H1 (cell line): ENCODE data around the gene DPP10. TPM values are rescaled to one million over a fixed set of nuclear protein-coding genes. Genes with fewer than 3 reads are reported as not detected.

Experiments
- CTCF ChIA-PET: fragments of 300-600 bp; sonication (Branson Sonifier 250); formaldehyde crosslinking; loops from one replicate; lab custom pipeline; 2021; ENCODE audit not compliant: partially characterized antibody; lab: Charles Lee
- POLR2A ChIA-PET: fragments of 300-600 bp; sonication (Branson Sonifier 250); formaldehyde crosslinking; loops from one replicate; lab custom pipeline; 2021; ENCODE audit warnings: inconsistent platforms; ENCODE audit not compliant: partially characterized antibody; lab: Charles Lee
- DNase-seq, 2 experiments: peaks; one replicate each; pipeline versions ENCODE4 v3.0.0 to v3.0.0-alpha.2; 2010 to 2022; ENCODE audit warnings: low spot score in 2 of 2, low read depth in 1 of 2, mixed read lengths in 1 of 2
- FAIRE-seq: peaks from 2 replicates; lab custom pipeline; 2011; peaks lifted over from hg19 to GRCh38; lab: Jason Lieb, UNC
- H2AFZ ChIP-seq: 2 replicates; pipeline ENCODE4 v1.8.1; 2012; ENCODE audit warnings: low read length, inconsistent platforms
- H2AK5ac ChIP-seq: 2 replicates; pipeline ENCODE4 v1.6.1; 2013; ENCODE audit warnings: low read depth, low read length
- H2BK120ac ChIP-seq: replicated peaks from 2 replicates; pipeline ENCODE3; 2013; ENCODE audit warnings: low read depth, low read length, inconsistent platforms
- H2BK12ac ChIP-seq: 2 replicates; pipeline ENCODE4 v1.6.1; 2013; ENCODE audit warnings: low read depth, low read length
- H2BK15ac ChIP-seq: 2 replicates; pipeline ENCODE4 v1.6.1; 2013; ENCODE audit warnings: low read length
- H2BK20ac ChIP-seq: 2 replicates; pipeline ENCODE4 v1.6.1; 2013; ENCODE audit warnings: low read length
- H2BK5ac ChIP-seq: 2 replicates; pipeline ENCODE4 v1.6.1; 2013; ENCODE audit warnings: low read depth, low read length
- H3K14ac ChIP-seq: 2 replicates; pipeline ENCODE4 v1.6.1; 2013; ENCODE audit warnings: inconsistent platforms; ENCODE audit not compliant: insufficient read length
- H3K18ac ChIP-seq: 2 replicates; pipeline ENCODE4 v1.6.1; 2013; ENCODE audit warnings: low read length; ENCODE audit errors: extremely low read depth
- H3K23ac ChIP-seq: 2 replicates; pipeline ENCODE4 v1.6.1; 2013; ENCODE audit warnings: inconsistent platforms; ENCODE audit not compliant: insufficient read length
- H3K23me2 ChIP-seq: 2 replicates; pipeline ENCODE4 v1.6.1; 2013; ENCODE audit warnings: low read depth, low read length
- H3K27ac ChIP-seq: 2 replicates; pipeline ENCODE4 v1.6.1; 2011; ENCODE audit warnings: low read depth, low read length, inconsistent platforms
- H3K27me3 ChIP-seq, 4 experiments: replicated peaks in 1 of 4; 1 replicate in 1 of 4; 2 replicates in 3 of 4; pipeline versions ENCODE4 v1.6.1 to v1.8.1; 2011 to 2013; ENCODE audit warnings: low read length in 3 of 4, mild to moderate bottlenecking in 3 of 4, inconsistent platforms in 2 of 4, mixed read lengths in 2 of 4, moderate library complexity in 1 of 4; ENCODE audit not compliant: control insufficient read depth in 3 of 4, insufficient read depth in 3 of 4; ENCODE audit errors: extremely low read depth in 1 of 4
- H3K36me3 ChIP-seq, 4 experiments: 2 replicates each; pipeline versions ENCODE4 v1.6.1 to v1.8.1; 2011 to 2013; ENCODE audit warnings: mild to moderate bottlenecking in 4 of 4, low read length in 3 of 4, moderate library complexity in 2 of 4, control low read depth in 1 of 4, inconsistent platforms in 1 of 4; ENCODE audit not compliant: insufficient read depth in 4 of 4, control insufficient read depth in 2 of 4
- H3K4ac ChIP-seq: replicated peaks from 2 replicates; pipeline ENCODE3; 2013; ENCODE audit warnings: low read length, low read depth, mixed read lengths, inconsistent platforms; ENCODE audit not compliant: insufficient read length
- H3K4me1 ChIP-seq, 4 experiments: replicated peaks in 1 of 4; 1 replicate in 1 of 4; 2 replicates in 3 of 4; pipeline versions ENCODE4 v1.6.1 to v1.8.1; 2011 to 2013; ENCODE audit warnings: low read length in 3 of 4, inconsistent platforms in 2 of 4, mixed read lengths in 1 of 4; ENCODE audit not compliant: insufficient read depth in 4 of 4, control insufficient read depth in 3 of 4
- H3K4me2 ChIP-seq, 2 experiments: 2 replicates each; pipeline versions ENCODE4 v1.6.1 to v1.8.1; 2011 to 2013; ENCODE audit warnings: low read depth in 2 of 2, low read length in 2 of 2, control low read depth in 1 of 2, inconsistent platforms in 1 of 2, mild to moderate bottlenecking in 1 of 2; ENCODE audit not compliant: insufficient read depth in 1 of 2
- H3K4me3 ChIP-seq, 4 experiments: fragments of 200-600, 300-600 bp in 1 of 4; sonication (generic), shearing (Covaris generic), sonication (Bioruptor Twin) in 1 of 4; 2 replicates each; pipeline versions ENCODE4 v1.5.1 to v1.8.1; 2011 to 2016; ENCODE audit warnings: low read length in 4 of 4, low read depth in 3 of 4, control low read depth in 2 of 4, inconsistent platforms in 2 of 4, mild to moderate bottlenecking in 2 of 4, mixed read lengths in 1 of 4, moderate library complexity in 1 of 4; ENCODE audit not compliant: insufficient read depth in 2 of 4; ENCODE audit errors: extremely low read depth in 1 of 4
- H3K56ac ChIP-seq: replicated peaks from 2 replicates; pipeline ENCODE3; 2013; ENCODE audit warnings: low read depth, mild to moderate bottlenecking, mixed read lengths, low read length, inconsistent platforms; ENCODE audit not compliant: insufficient read length
- H3K79me1 ChIP-seq: 2 replicates; pipeline ENCODE4 v1.6.1; 2013; ENCODE audit warnings: low read depth, low read length, control low read depth
- H3K79me2 ChIP-seq, 2 experiments: 2 replicates each; pipeline versions ENCODE4 v1.6.1 to v1.8.1; 2012 to 2013; ENCODE audit warnings: low read length in 2 of 2, mild to moderate bottlenecking in 2 of 2, inconsistent platforms in 1 of 2; ENCODE audit not compliant: insufficient read depth in 2 of 2, control insufficient read depth in 1 of 2
- H3K9ac ChIP-seq, 4 experiments: replicated peaks in 1 of 4; 1 replicate in 1 of 4; 2 replicates in 3 of 4; pipeline versions ENCODE4 v1.6.1 to v1.8.1; 2011 to 2013; ENCODE audit warnings: low read depth in 3 of 4, low read length in 3 of 4, control low read depth in 2 of 4, mild to moderate bottlenecking in 2 of 4, moderate library complexity in 2 of 4, inconsistent platforms in 1 of 4; ENCODE audit errors: extremely low read depth in 1 of 4
- H3K9me3 ChIP-seq, 2 experiments: 2 replicates each; pipeline versions ENCODE4 v1.6.1 to v1.8.1; 2012 to 2013; ENCODE audit warnings: mild to moderate bottlenecking in 2 of 2, moderate library complexity in 2 of 2, control low read depth in 1 of 2, inconsistent platforms in 1 of 2, low read depth in 1 of 2, low read length in 1 of 2, mixed read lengths in 1 of 2; ENCODE audit not compliant: insufficient read depth in 2 of 2
- H4K20me1 ChIP-seq, 2 experiments: replicated peaks in 1 of 2; 2 replicates each; pipeline versions ENCODE3 to v1.8.1; 2011 to 2013; ENCODE audit warnings: inconsistent platforms in 2 of 2, low read length in 2 of 2, mild to moderate bottlenecking in 1 of 2; ENCODE audit not compliant: insufficient read depth in 2 of 2, control insufficient read depth in 1 of 2
- H4K5ac ChIP-seq: 2 replicates; pipeline ENCODE4 v1.6.1; 2013; ENCODE audit warnings: low read length, low read depth, mixed read lengths, inconsistent platforms; ENCODE audit not compliant: insufficient read length
- H4K8ac ChIP-seq: 2 replicates; pipeline ENCODE4 v1.8.0; 2013; ENCODE audit warnings: mild to moderate bottlenecking, moderate library complexity, low read length, inconsistent platforms; ENCODE audit not compliant: insufficient read depth; ENCODE audit errors: extremely low read depth
- H4K91ac ChIP-seq: replicated peaks from 2 replicates; pipeline ENCODE3; 2013; ENCODE audit warnings: low read length, mixed read lengths, inconsistent platforms; ENCODE audit not compliant: insufficient read length
- BCL11A ChIP-seq, 2 experiments: IDR thresholded peaks; one replicate each; pipeline ENCODE4 v1.6.1; 2011; ENCODE audit warnings: low read depth in 2 of 2, low read length in 2 of 2, mild to moderate bottlenecking in 2 of 2
- BRCA1 ChIP-seq: IDR thresholded peaks from 2 replicates; pipeline ENCODE4 v1.6.1; 2012; ENCODE audit warnings: low read depth, low read length, improper control_type of control experiment
- CREB1 ChIP-seq: IDR thresholded peaks from 2 replicates; pipeline ENCODE4 v1.6.1; 2012; ENCODE audit warnings: inconsistent platforms
- E2F6 ChIP-seq: IDR thresholded peaks from 2 replicates; pipeline ENCODE4 v1.6.1; 2012; ENCODE audit warnings: inconsistent platforms
- EP300 ChIP-seq, 2 experiments: IDR thresholded peaks; 1 replicate in 1 of 2; 2 replicates in 1 of 2; pipeline ENCODE4 v1.6.1; 2011 to 2012; ENCODE audit warnings: low read depth in 2 of 2, low read length in 2 of 2, mild to moderate bottlenecking in 2 of 2, borderline replicate concordance in 1 of 2, inconsistent platforms in 1 of 2, moderate library complexity in 1 of 2
- KDM1A ChIP-seq: fragments of 200-600, 300-600 bp; sonication (generic); IDR thresholded peaks from 2 replicates; pipeline ENCODE4 v1.7.1; 2016; ENCODE audit warnings: mild to moderate bottlenecking, low read length, borderline replicate concordance
- KDM5A ChIP-seq: fragments of 200-600 bp; IDR thresholded peaks from 2 replicates; pipeline ENCODE4 v1.7.1; 2012; ENCODE audit warnings: mild to moderate bottlenecking, low read length, inconsistent platforms, mixed read lengths
- MAFK ChIP-seq: IDR thresholded peaks from 2 replicates; pipeline ENCODE4 v1.6.1; 2012; ENCODE audit warnings: low read depth, mild to moderate bottlenecking, improper control_type of control experiment, low read length
- NANOG ChIP-seq: IDR thresholded peaks from 2 replicates; pipeline ENCODE4 v1.6.1; 2011; ENCODE audit warnings: low read length, low read depth, mild to moderate bottlenecking, inconsistent platforms; ENCODE audit not compliant: insufficient read depth, poor library complexity, severe bottlenecking
- NRF1 ChIP-seq: IDR thresholded peaks from 2 replicates; pipeline ENCODE4 v1.6.1; 2011; ENCODE audit warnings: mild to moderate bottlenecking, low read depth, low read length, improper control_type of control experiment
- POU5F1 ChIP-seq: IDR thresholded peaks from 2 replicates; pipeline ENCODE4 v1.6.1; 2011; ENCODE audit warnings: low read depth, mild to moderate bottlenecking, low read length, moderate library complexity
- SIRT6 ChIP-seq: IDR thresholded peaks from one replicate; pipeline ENCODE4 v1.7.1; 2012; ENCODE audit warnings: low read length, inconsistent platforms
- SP4 ChIP-seq: IDR thresholded peaks from 2 replicates; pipeline ENCODE4 v1.6.1; 2012; ENCODE audit warnings: low read length, inconsistent platforms
- SUZ12 ChIP-seq: fragments of 200-600 bp; sonication (generic); IDR thresholded peaks from 2 replicates; pipeline ENCODE4 v1.6.1; 2012; ENCODE audit warnings: mild to moderate bottlenecking, inconsistent platforms, low read length, moderate library complexity, mixed read lengths
- YY1 ChIP-seq: IDR thresholded peaks from 2 replicates; pipeline ENCODE4 v1.6.1; 2011; ENCODE audit warnings: low read depth, mild to moderate bottlenecking, low read length
- WGBS, 2 experiments: shearing (Covaris generic) in 1 of 2; methylation state at CpG; one replicate each; pipeline versions ENCODE4 v1.1.6 to v1.1.7; 2013 to 2015; ENCODE audit warnings: low lambda C conversion rate in 2 of 2, mixed read lengths in 2 of 2, inconsistent platforms in 1 of 2, low coverage in 1 of 2, missing lambda C conversion rate in 1 of 2; ENCODE audit not compliant: insufficient replicate concordance in 2 of 2, insufficient coverage in 1 of 2, insufficient read length in 1 of 2; ENCODE audit errors: extremely low coverage in 1 of 2, missing lambda C conversion rate in 1 of 2; 5-methylcytosine and 5-hydroxymethylcytosine counted together
- polyA plus RNA-seq, 7 experiments: library from polyadenylated mRNA; depleted of rRNA in 3 of 7; stranded (reverse) in 5 of 7; unstranded in 2 of 7; fragments of >200 nt in 5 of 7; fragments of 200-250 nt in 2 of 7; gene quantifications; 1 replicate in 5 of 7; 2 replicates in 1 of 7; 4 replicates in 1 of 7; pipeline versions ENCODE4 v1.2.1 to v1.2.3, GENCODE V29; 2011 to 2013; ENCODE audit warnings: missing spikeins in 2 of 7, mixed read lengths in 2 of 7
- total RNA-seq: library from RNA; stranded (reverse); fragmentation: NEBNext Ultra II Directional; extraction: Animal tissue kit (Norgen Biotek cat#: 25700); gene quantifications from 2 replicates; pipeline ENCODE4 v1.2.1, GENCODE V29; 2021

Gene DPP10
- total and polyA plus RNA-seq, 2 of the 8 experiments (the other 6 are each of a cell fraction or from before 2014, with no cell fraction given): 3.3 to 7.2 TPM

- Histone ChIP-seq H2BK15ac (no peak overlapping the region), H3K4me3 (no peak overlapping the region), H3K23ac (no peak overlapping the region), H4K91ac (no peak overlapping the region), H3K79me1 (no peaks in the 10 kb centered on the region), H2BK12ac (no peak overlapping the region), H3K9ac (no peak overlapping the region), H3K79me2 (no peaks in the 10 kb centered on the region), H4K8ac (no peak overlapping the region), H2BK20ac (no peak overlapping the region), H3K23me2 (no peaks in the 10 kb centered on the region), H2AK5ac (no peak overlapping the region), H3K4me2 (no peak overlapping the region), H4K5ac (no peak overlapping the region), H4K20me1 (no peaks in the 10 kb centered on the region), H2BK120ac (no peak overlapping the region), H3K18ac (no peak overlapping the region), H3K27ac (no peak overlapping the region), H3K27me3 (no peaks in the 10 kb centered on the region), H3K36me3 (no peaks in the 10 kb centered on the region), H3K56ac (no peak overlapping the region), H3K9me3 (0 out of 4 replicates have a peak, but pooled peaks cover under 1% of the 10 kb centered on the region in 2 experiments), H2AFZ (no peak overlapping the region), H3K4me1 (peaks cover 0 to 2% (median 0%) of the 10 kb centered on the region in 4 experiments; a peak in 1 of 7 replicates), H2BK5ac (no peak overlapping the region), H3K14ac (no peak overlapping the region), H3K4ac (no peak overlapping the region)
- ChIA-PET CTCF (no interaction called here), POLR2A (no interaction called here)
- DNase-seq: no peak
- WGBS, 2 experiments: 87% methylated on average over 2 of the region's 2 CpGs; no CpG with 5 or more reads in 1 of the 2 experiments
- FAIRE-seq: no peak
- TF ChIP-seq SP4: no peak
- TF ChIP-seq NANOG: no peak
- no peak for TF ChIP-seq CREB1
- TF ChIP-seq MAFK: no peak
- no peak for TF ChIP-seq YY1
- TF ChIP-seq POU5F1: no peak
- no peak for TF ChIP-seq KDM1A
- no peak for TF ChIP-seq KDM5A
- no peak for TF ChIP-seq EP300 (IDR thresholded peaks at IDR 0.05; ENCODE audit: borderline replicate concordance in 1 of 2, low read depth in 2 of 2, low read length in 2 of 2)
- TF ChIP-seq NRF1: no peak
- no peak for TF ChIP-seq BCL11A (IDR thresholded peaks at IDR 0.05; ENCODE audit: low read depth in 2 of 2, low read length in 2 of 2)
- no peak for TF ChIP-seq E2F6
- no peak for TF ChIP-seq SUZ12
- TF ChIP-seq BRCA1: no peak
- no peak for TF ChIP-seq SIRT6
These were observed 641.3 kb downstream of the DPP10 start for GRCh38 chr2:115083711-115084110.
